Measurements from ENCODE around the gene E2F4. TPM values are rescaled to one million over a fixed set of nuclear protein-coding genes. Genes with fewer than 3 reads are reported as not detected.

E2F4 gene
- total and polyA plus RNA-seq, 2 of the 13 experiments (the other 11 are each of a cell fraction or from before 2014, with no cell fraction given): 84.8 to 91.2 TPM

DNA sequence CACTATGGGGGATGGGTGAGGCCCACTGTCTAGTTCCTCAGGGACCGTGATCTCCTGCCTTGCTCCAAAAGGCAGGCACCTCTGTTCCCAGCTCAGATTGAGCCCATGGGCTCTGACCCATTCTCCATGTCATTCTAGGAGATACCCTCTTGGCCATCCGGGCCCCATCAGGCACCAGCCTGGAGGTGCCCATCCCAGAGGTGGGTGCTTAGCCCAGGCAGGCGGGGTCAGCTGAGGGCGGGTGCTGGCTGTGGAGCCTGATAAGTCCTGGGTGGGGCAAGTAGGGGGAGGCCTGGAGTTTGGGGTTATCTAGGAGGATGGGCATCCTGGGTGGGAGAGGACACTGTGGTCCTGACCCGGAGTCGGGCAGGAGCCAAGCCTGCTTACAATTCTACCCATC is 2.3 kb downstream of the E2F4 start (continued):
- TF ChIP-seq KDM5B (CRISPR knock-in tag; IDR thresholded peaks at IDR 0.05; ENCODE audit: borderline replicate concordance) (no peak), ZNF616 (CRISPR knock-in tag; IDR thresholded peaks at IDR 0.05; ENCODE audit: low read depth) (no peak), HES4 (CRISPR knock-in tag; IDR thresholded peaks at IDR 0.05; ENCODE audit: borderline replicate concordance) (no peak)
- TF ChIP-seq, protein P1, sequence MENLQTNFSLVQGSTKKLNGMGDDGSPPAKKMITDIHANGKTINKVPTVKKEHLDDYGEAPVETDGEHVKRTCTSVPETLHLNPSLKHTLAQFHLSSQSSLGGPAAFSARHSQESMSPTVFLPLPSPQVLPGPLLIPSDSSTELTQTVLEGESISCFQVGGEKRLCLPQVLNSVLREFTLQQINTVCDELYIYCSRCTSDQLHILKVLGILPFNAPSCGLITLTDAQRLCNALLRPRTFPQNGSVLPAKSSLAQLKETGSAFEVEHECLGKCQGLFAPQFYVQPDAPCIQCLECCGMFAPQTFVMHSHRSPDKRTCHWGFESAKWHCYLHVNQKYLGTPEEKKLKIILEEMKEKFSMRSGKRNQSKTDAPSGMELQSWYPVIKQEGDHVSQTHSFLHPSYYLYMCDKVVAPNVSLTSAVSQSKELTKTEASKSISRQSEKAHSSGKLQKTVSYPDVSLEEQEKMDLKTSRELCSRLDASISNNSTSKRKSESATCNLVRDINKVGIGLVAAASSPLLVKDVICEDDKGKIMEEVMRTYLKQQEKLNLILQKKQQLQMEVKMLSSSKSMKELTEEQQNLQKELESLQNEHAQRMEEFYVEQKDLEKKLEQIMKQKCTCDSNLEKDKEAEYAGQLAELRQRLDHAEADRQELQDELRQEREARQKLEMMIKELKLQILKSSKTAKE (CRISPR knock-in tag; IDR thresholded peaks at IDR 0.05; ENCODE audit: borderline replicate concordance): no peak

DNA sequence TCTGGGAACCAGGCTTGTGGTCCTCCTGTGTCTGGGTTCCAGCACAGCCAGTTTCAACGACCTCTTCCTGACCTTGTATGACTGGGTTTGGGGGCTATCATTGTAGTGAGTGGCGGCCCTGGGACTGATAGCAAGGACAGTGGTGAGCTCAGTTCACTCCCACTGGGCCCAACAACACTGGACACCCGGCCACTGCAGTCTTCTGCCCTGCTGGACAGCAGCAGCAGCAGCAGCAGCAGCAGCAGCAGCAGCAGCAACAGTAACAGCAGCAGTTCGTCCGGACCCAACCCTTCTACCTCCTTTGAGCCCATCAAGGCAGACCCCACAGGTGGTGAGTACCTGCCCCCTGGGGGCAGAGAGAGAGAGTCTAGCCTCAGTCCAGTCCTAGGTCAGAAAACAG is 3.7 kb downstream of the E2F4 start:
- 97% methylated on average over 5 of the region's 5 CpGs for whole genome bisulfite sequencing (ENCODE audit: low lambda C conversion rate)
- Histone ChIP-seq H3K9ac (ENCODE audit: insufficient read depth, low read depth, low read length) (no peak overlapping the region), H3K4me2 (ENCODE audit: low read depth, low read length) (no peak overlapping the region), H3K27ac (ENCODE audit: extremely low read length, insufficient read depth, low read length) (no peak overlapping the region), H3K9me3 (ENCODE audit: low read length) (no peaks in the 10 kb centered on the region), H3K79me2 (ENCODE audit: insufficient read depth, low read length) (peaks cover 21% of the 10 kb centered on the region), H3K4me3 (replicated peaks in 1 of 3; ENCODE audit: insufficient read depth in 1 of 3, low read depth in 2 of 3, low read length in 3 of 3) (no peak overlapping the region), H4K20me1 (ENCODE audit: insufficient read depth, low read length) (no peaks in the 10 kb centered on the region; the same call in 1 of the 2 replicates), H2AFZ (ENCODE audit: low read length) (no peak overlapping the region), H3K27me3 (ENCODE audit: control insufficient read depth in 1 of 2, insufficient read depth in 2 of 2, low read length in 2 of 2) (peaks cover 0 to 6% of the 10 kb centered on the region in 2 experiments; a peak in 1 of 5 replicates), H3K36me3 (replicated peaks in 1 of 2; ENCODE audit: control insufficient read depth in 1 of 2, insufficient read depth in 2 of 2, low read length in 2 of 2) (peaks cover 36 to 63% of the 10 kb centered on the region in 2 experiments), H3K4me1 (ENCODE audit: insufficient read depth, low read length) (peaks cover 27% of the 10 kb centered on the region)
- CTCF ChIA-PET (ENCODE audit: low intra/inter-chr PET ratio, low total read pairs): no interaction called here
- POLR2A ChIA-PET: no interaction called here
- in situ Hi-C loops (cut with HindIII; ENCODE audit: extremely low pct_ligation_motif_present, low pct_unique_long_range_greater_than_20kb): no loop called here
- no peak for TF ChIP-seq NCOR1 (IDR thresholded peaks at IDR 0.05; ENCODE audit: borderline replicate concordance, low read length)
- no peak for TF ChIP-seq SP2 (CRISPR knock-in tag; IDR thresholded peaks at IDR 0.05)
- TF ChIP-seq, protein P2, sequence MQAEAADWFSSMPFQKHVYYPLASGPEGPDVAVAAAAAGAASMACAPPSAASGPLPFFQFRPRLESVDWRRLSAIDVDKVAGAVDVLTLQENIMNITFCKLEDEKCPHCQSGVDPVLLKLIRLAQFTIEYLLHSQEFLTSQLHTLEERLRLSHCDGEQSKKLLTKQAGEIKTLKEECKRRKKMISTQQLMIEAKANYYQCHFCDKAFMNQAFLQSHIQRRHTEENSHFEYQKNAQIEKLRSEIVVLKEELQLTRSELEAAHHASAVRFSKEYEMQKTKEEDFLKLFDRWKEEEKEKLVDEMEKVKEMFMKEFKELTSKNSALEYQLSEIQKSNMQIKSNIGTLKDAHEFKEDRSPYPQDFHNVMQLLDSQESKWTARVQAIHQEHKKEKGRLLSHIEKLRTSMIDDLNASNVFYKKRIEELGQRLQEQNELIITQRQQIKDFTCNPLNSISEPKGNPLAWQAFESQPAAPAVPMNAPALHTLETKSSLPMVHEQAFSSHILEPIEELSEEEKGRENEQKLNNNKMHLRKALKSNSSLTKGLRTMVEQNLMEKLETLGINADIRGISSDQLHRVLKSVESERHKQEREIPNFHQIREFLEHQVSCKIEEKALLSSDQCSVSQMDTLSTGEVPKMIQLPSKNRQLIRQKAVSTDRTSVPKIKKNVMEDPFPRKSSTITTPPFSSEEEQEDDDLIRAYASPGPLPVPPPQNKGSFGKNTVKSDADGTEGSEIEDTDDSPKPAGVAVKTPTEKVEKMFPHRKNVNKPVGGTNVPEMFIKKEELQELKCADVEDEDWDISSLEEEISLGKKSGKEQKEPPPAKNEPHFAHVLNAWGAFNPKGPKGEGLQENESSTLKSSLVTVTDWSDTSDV (CRISPR knock-in tag; IDR thresholded peaks at IDR 0.05): no peak
- TF ChIP-seq ZNF253 (CRISPR knock-in tag; IDR thresholded peaks at IDR 0.05; ENCODE audit: borderline replicate concordance): 0 out of 2 replicates have a peak, but pooled peaks have one; percentile 9
- no TSS peak for BruUV-seq (replicated peaks)
- DNase-seq (ENCODE audit: low spot score) (no peak), ATAC-seq (no peak), FAIRE-seq (no peak)
- intact Hi-C loops (cut with micrococcal nuclease; ENCODE audit: unreplicated experiment): no loop called here
